ENCODE data around the gene PCDH9. TPM values are rescaled to one million over a fixed set of nuclear protein-coding genes. Genes with fewer than 3 reads are reported as not detected.

PCDH9 gene
- total and polyA plus RNA-seq, 2 of the 13 experiments (the other 11 are each of a cell fraction or from before 2014, with no cell fraction given): 0.09 TPM; not detected in 1

- 1% methylated on average over 4 of the region's 4 CpGs for WGBS (ENCODE audit: low lambda C conversion rate)
- Histone ChIP-seq H3K4me3 (replicated peaks in 1 of 3; ENCODE audit: insufficient read depth in 1 of 3, low read depth in 2 of 3, low read length in 3 of 3) (no peak overlapping the region), H3K4me1 (ENCODE audit: insufficient read depth, low read length) (no peaks in the 10 kb centered on the region), H3K27me3 (ENCODE audit: control insufficient read depth in 1 of 2, insufficient read depth in 2 of 2, low read length in 2 of 2) (no peaks in the 10 kb centered on the region), H4K20me1 (ENCODE audit: insufficient read depth, low read length) (no peaks in the 10 kb centered on the region), H3K27ac (ENCODE audit: extremely low read length, insufficient read depth, low read length) (no peak overlapping the region), H2AFZ (ENCODE audit: low read length) (no peak overlapping the region), H3K9me3 (ENCODE audit: low read length) (no peaks in the 10 kb centered on the region), H3K4me2 (ENCODE audit: low read depth, low read length) (no peak overlapping the region), H3K79me2 (ENCODE audit: insufficient read depth, low read length) (no peaks in the 10 kb centered on the region), H3K36me3 (replicated peaks in 1 of 2; ENCODE audit: control insufficient read depth in 1 of 2, insufficient read depth in 2 of 2, low read length in 2 of 2) (no peaks in the 10 kb centered on the region), H3K9ac (ENCODE audit: insufficient read depth, low read depth, low read length) (no peak overlapping the region)
- POLR2A ChIA-PET: no interaction called here
- ATAC-seq (no peak), FAIRE-seq (no peak), DNase-seq (ENCODE audit: low spot score) (no peak)
- in situ Hi-C loops (cut with HindIII; ENCODE audit: extremely low pct_ligation_motif_present, low pct_unique_long_range_greater_than_20kb) (no loop called here), intact Hi-C loops (cut with micrococcal nuclease; ENCODE audit: unreplicated experiment) (no loop called here)
- BruUV-seq (replicated peaks): no TSS peak
- TF ChIP-seq BORCS8-MEF2B (CRISPR knock-in tag; IDR thresholded peaks at IDR 0.05) (no peak), HNF4G (IDR thresholded peaks at IDR 0.05; ENCODE audit: borderline replicate concordance, low read depth, low read length) (no peak), HNF4G (CRISPR knock-in tag; IDR thresholded peaks at IDR 0.05; ENCODE audit: borderline replicate concordance, low read depth) (no peak), NAIF1 (CRISPR knock-in tag; IDR thresholded peaks at IDR 0.05; ENCODE audit: borderline replicate concordance) (no peak), THYN1 (CRISPR knock-in tag; IDR thresholded peaks at IDR 0.05; ENCODE audit: borderline replicate concordance, low read depth) (no peak), ZSCAN12 (CRISPR knock-in tag; IDR thresholded peaks at IDR 0.05) (no peak), NPAS2 (CRISPR knock-in tag; IDR thresholded peaks at IDR 0.05; ENCODE audit: borderline replicate concordance) (no peak), ZMYM4 (CRISPR knock-in tag; IDR thresholded peaks at IDR 0.05) (no peak)
- TF ChIP-seq, protein P1, sequence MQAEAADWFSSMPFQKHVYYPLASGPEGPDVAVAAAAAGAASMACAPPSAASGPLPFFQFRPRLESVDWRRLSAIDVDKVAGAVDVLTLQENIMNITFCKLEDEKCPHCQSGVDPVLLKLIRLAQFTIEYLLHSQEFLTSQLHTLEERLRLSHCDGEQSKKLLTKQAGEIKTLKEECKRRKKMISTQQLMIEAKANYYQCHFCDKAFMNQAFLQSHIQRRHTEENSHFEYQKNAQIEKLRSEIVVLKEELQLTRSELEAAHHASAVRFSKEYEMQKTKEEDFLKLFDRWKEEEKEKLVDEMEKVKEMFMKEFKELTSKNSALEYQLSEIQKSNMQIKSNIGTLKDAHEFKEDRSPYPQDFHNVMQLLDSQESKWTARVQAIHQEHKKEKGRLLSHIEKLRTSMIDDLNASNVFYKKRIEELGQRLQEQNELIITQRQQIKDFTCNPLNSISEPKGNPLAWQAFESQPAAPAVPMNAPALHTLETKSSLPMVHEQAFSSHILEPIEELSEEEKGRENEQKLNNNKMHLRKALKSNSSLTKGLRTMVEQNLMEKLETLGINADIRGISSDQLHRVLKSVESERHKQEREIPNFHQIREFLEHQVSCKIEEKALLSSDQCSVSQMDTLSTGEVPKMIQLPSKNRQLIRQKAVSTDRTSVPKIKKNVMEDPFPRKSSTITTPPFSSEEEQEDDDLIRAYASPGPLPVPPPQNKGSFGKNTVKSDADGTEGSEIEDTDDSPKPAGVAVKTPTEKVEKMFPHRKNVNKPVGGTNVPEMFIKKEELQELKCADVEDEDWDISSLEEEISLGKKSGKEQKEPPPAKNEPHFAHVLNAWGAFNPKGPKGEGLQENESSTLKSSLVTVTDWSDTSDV (CRISPR knock-in tag; IDR thresholded peaks at IDR 0.05): no peak
- CTCF ChIA-PET (ENCODE audit: low intra/inter-chr PET ratio, low total read pairs): no interaction called here
These were observed 885.2 kb downstream of the PCDH9 start for GRCh38 chr13:66344805-66345517.
